Activated naive CD8-positive, alpha-beta T cell (primary cell): ENCODE measurements around the gene ADAM23.

Experiments used
- H3K27ac Mint-ChIP-seq: one replicate; pipeline ENCODE4 v1.8.0; 2021; ENCODE audit warnings: mixed read lengths
- H3K27me3 Mint-ChIP-seq: one replicate; pipeline ENCODE4 v1.8.0; 2021; ENCODE audit warnings: mixed read lengths
- H3K36me3 Mint-ChIP-seq: one replicate; pipeline ENCODE4 v1.8.0; 2021; ENCODE audit warnings: mixed read lengths
- H3K4me1 Mint-ChIP-seq: one replicate; pipeline ENCODE4 v1.8.0; 2021; ENCODE audit warnings: low read depth, mixed read lengths
- H3K4me3 Mint-ChIP-seq: one replicate; pipeline ENCODE4 v1.8.0; 2021; ENCODE audit warnings: mild to moderate bottlenecking, mixed read lengths
- H3K9me3 Mint-ChIP-seq: one replicate; pipeline ENCODE4 v1.8.0; 2021; ENCODE audit warnings: low read depth, mixed read lengths

The ADAM23 gene

DNA sequence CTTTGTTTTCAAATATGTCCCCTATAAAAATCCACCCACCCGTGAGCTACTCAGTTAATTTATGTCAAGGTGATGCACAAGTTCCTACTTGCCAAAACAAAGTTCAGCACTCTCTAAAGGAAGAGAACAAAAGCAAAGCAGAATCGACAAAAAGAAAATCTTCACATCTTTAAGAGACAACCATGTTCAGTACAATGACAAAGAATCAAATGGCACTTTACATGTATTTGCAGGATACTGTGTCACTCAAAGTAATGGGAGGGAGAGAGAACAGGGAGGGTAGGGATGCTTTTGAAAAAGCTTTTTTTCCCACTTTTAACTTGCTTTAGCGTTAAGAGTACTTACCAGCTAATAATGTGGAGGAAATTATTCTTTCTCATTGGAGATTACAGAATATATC, 159.9 kb downstream of the ADAM23 start:
- Mint-ChIP-seq H3K36me3 (no peaks in the 10 kb centered on the region), H3K4me1 (no peaks in the 10 kb centered on the region), H3K27ac (no peak overlapping the region), H3K27me3 (peaks cover 8% of the 10 kb centered on the region), H3K9me3 (no peaks in the 10 kb centered on the region), H3K4me3 (no peak overlapping the region)

DNA sequence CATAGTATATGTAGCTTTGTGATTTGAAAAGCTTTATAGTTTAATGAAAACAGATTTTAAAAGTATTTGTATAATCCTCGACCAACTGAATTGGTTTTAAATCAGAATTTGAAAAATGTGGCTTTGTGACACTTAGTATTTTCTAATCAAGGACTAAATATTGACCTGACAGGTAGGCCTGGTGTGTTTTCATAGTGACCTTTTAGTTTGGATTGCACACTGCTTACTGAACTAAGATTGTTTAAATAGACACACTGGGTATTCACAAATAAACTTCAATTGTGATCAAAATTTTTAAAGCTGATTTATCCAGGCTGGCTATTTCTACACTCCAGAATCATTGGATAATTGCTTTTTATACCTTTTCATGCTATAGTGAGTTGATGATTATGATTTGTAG, 167.1 kb downstream of the ADAM23 start:
- H3K9me3 Mint-ChIP-seq, result no peaks in the 10 kb centered on the region
- H3K36me3 Mint-ChIP-seq, result no peaks in the 10 kb centered on the region
- H3K4me3 Mint-ChIP-seq, result no peak overlapping the region
- H3K27ac Mint-ChIP-seq, result no peak overlapping the region
- H3K4me1 Mint-ChIP-seq, result no peaks in the 10 kb centered on the region
- peaks cover 2% of the 10 kb centered on the region for H3K27me3 Mint-ChIP-seq

DNA sequence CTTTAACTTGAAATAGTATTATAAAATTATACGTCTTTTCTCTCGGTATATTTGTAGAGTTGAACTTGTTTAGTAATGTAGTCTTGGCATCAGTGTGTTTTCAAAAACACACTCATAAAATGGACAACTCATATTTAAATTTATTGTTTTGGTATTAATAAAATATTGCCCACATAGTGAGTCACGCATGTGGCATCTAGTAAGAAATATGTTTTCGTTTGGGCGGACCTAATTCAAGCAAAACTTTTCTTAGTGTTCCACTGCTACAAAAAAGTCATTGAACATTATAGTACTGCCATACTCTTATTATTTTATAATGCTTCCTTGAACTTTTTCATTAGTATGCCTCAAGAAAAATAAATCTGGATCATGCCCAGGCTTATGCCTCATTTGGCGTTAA, 167.9 kb downstream of the ADAM23 start:
- Mint-ChIP-seq H3K27ac (no peak overlapping the region), H3K9me3 (no peaks in the 10 kb centered on the region), H3K27me3 (no peaks in the 10 kb centered on the region), H3K36me3 (no peaks in the 10 kb centered on the region), H3K4me1 (no peaks in the 10 kb centered on the region), H3K4me3 (no peak overlapping the region)

DNA sequence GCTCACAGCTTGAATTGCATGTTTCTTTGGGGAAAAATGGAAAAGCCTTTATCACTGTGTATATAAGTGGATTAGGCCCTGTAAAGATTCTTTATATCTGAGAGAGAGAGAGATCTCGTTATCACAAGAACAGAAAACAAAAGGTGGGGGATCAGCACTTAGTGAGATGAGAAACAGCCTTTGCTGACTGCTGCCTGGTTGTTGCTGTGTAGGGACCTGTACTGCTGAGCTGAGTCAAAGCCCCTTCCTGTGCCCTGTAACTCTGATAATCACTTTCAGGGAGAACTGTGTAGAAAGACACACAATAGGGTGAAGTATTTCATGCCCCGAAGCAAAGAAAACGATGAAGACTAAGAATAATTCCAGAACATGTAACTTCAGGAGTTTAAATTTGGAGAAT, 168.4 kb downstream of the ADAM23 start:
- H3K27me3 Mint-ChIP-seq, result no peaks in the 10 kb centered on the region
- no peaks in the 10 kb centered on the region for H3K4me1 Mint-ChIP-seq
- no peaks in the 10 kb centered on the region for H3K36me3 Mint-ChIP-seq
- no peaks in the 10 kb centered on the region for H3K9me3 Mint-ChIP-seq
- H3K27ac Mint-ChIP-seq, result no peak overlapping the region
- H3K4me3 Mint-ChIP-seq, result no peak overlapping the region

DNA sequence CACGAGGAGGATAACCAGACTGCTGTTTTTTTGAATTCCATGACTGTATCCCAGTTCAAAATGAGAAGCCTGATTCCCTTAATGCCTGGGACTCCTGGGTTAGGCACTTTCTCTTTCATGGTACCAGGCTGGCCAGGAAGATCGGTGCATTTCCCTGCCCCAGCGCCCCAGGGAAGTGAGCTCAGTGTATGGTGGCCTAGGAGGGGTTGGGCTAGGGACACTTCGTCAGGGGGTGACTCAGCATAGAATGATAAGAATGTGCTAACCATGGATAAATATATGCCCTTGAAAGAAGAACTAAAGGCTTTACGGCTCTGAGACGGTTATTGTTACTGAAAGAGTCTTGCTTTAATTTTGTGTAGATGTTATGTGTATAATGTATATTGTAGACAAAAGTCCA, 171.5 kb downstream of the ADAM23 start:
- Mint-ChIP-seq H3K4me1 (no peaks in the 10 kb centered on the region), H3K4me3 (no peak overlapping the region), H3K27me3 (peaks cover 2% of the 10 kb centered on the region), H3K27ac (no peak overlapping the region), H3K9me3 (no peaks in the 10 kb centered on the region), H3K36me3 (no peaks in the 10 kb centered on the region)

DNA sequence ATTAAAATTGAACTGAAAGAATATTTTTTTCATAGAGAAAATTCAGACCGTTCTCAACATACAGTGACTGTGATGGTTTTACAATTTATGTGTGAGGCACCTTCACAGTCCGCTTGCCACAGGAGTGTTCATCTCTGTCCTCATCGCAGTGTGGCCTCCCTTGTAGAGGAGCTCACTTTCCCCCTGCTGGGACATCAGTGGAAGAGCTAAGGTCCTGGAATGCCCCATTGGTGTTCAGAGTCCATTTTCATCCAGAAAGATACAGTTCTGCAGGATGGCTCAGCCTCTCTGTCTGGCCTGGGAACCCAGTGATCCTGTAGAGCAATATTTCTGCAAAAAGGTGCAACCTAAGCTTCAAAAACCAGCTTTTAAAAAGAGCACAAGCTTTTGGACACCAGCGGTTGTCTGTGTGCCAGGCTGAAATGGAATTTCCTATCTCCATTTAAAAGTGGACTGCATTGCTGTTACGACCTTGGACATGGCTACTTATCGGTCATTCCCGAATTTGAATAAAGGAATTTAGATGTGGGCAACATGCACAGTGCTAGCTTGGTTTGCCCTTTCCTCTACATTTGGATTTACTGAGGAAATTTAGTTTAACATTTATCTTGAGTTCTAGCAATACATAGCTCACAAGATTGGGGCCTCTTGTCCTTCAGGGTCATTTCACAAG, 172.2 kb downstream of the ADAM23 start:
- H3K27me3 Mint-ChIP-seq, result peaks cover 2% of the 10 kb centered on the region
- H3K36me3 Mint-ChIP-seq, result no peaks in the 10 kb centered on the region
- H3K9me3 Mint-ChIP-seq, result no peaks in the 10 kb centered on the region
- no peaks in the 10 kb centered on the region for H3K4me1 Mint-ChIP-seq
- no peak overlapping the region for H3K4me3 Mint-ChIP-seq
- no peak overlapping the region for H3K27ac Mint-ChIP-seq

DNA sequence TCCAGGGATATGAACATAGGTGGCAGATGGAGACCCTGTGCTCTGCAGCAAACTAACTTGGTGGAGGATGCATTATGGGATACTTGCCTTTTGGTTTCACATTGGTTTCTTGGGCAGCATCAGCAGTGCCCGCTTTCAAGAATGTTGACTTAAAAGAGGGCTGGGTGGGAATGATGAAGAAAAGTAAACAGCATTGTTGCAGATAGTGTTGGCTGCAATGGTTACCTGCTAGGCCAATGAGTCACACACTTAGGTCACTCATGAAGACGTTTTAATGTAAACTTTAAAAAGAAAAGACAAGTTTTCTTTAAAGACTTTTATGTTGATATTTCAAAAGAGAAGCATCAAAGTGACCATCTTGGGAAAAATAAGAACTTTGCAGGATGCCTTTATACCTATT, 172.8 kb downstream of the ADAM23 start:
- Mint-ChIP-seq H3K27me3 (peaks cover 2% of the 10 kb centered on the region), H3K9me3 (no peaks in the 10 kb centered on the region), H3K4me3 (no peak overlapping the region), H3K27ac (no peak overlapping the region), H3K4me1 (no peaks in the 10 kb centered on the region), H3K36me3 (no peaks in the 10 kb centered on the region)

DNA sequence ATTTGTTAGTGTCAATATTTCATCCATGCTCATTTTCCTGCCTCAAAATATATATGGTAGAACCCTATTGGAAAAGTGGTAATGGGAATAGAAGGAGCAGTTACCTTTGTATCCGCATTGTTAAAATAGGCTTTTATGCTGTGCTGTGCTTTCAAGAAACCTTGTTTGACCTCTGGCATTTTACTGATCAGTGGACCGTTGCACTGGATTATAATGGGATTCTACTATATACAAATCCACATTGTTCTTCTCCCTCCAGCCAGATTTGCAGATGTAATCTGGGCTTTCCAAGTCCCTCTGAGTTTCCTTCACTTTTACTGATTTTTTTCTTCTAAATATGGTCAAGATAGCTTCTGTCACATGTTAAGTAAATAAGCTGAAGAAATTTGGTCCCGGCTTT, 175.7 kb downstream of the ADAM23 start:
- Mint-ChIP-seq H3K4me3 (no peak overlapping the region), H3K27ac (no peak overlapping the region), H3K36me3 (no peaks in the 10 kb centered on the region), H3K27me3 (peaks cover 2% of the 10 kb centered on the region), H3K4me1 (no peaks in the 10 kb centered on the region), H3K9me3 (no peaks in the 10 kb centered on the region)

DNA sequence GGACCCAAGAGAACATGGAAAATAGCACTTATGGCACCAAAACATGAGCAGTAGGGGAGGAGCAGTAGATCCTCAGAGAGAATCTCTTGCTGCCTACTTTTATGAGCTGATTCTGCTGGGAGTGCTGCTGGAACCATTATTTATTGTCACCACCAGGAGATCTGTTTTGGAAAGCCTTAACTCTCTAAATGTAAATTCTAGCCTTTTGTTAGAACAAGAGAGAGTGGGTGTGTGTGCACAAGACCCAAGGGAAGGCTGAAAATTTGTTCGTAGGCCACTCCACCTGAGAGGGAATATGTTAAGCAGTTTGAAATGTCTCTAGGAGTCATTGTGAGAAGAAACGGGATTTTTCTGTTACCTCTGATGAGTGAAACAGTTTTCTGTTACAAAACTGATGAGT, 182.8 kb downstream of the ADAM23 start:
- Mint-ChIP-seq H3K4me1 (no peaks in the 10 kb centered on the region), H3K36me3 (no peaks in the 10 kb centered on the region), H3K27ac (no peak overlapping the region), H3K27me3 (peaks cover 14% of the 10 kb centered on the region), H3K9me3 (no peaks in the 10 kb centered on the region), H3K4me3 (no peak overlapping the region)

DNA sequence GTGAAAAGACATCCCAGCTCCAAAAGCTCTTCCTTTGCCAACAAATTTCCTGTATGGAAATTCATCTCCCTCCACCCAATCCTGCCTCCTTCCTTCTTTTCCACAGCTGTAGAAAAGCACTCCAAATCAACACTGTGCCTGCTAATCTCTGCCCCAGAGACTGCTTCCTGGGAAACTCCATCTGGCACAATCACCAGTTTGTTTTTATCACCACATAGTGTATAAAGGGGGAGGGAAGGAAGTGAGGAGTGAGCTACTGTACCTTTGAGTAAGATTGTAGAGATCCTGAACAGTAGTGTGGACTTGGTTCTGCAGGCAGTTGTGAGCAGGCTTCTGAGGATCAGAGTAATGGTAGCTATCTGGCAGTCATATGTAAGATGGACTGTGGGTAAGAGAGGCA, 184.3 kb downstream of the ADAM23 start:
- H3K27me3 Mint-ChIP-seq, result peaks cover 14% of the 10 kb centered on the region
- no peaks in the 10 kb centered on the region for H3K36me3 Mint-ChIP-seq
- no peaks in the 10 kb centered on the region for H3K4me1 Mint-ChIP-seq
- no peaks in the 10 kb centered on the region for H3K9me3 Mint-ChIP-seq
- H3K27ac Mint-ChIP-seq, result no peak overlapping the region
- H3K4me3 Mint-ChIP-seq, result no peak overlapping the region

DNA sequence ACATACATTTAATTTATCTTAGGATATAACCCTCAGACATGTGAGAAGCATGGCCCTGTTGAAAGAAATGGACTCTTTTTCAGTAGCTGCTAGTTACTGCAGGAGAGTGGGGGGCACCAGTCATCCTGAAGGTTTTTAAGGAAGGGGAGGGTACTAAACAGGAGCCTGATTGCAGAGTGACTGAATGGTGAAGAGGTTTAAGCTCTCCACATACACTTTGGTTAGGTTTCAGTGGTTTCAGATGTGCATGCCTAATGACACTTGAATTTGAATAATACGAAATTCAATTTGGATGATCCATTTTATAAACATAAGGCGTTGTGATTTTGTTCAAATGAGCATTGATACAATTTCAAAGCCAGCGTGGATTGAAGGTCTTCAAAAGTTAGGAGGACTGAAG, 188.0 kb downstream of the ADAM23 start:
- Mint-ChIP-seq H3K27ac (no peak overlapping the region), H3K4me3 (no peak overlapping the region), H3K4me1 (no peaks in the 10 kb centered on the region), H3K27me3 (peaks cover 7% of the 10 kb centered on the region), H3K9me3 (no peaks in the 10 kb centered on the region), H3K36me3 (no peaks in the 10 kb centered on the region)

DNA sequence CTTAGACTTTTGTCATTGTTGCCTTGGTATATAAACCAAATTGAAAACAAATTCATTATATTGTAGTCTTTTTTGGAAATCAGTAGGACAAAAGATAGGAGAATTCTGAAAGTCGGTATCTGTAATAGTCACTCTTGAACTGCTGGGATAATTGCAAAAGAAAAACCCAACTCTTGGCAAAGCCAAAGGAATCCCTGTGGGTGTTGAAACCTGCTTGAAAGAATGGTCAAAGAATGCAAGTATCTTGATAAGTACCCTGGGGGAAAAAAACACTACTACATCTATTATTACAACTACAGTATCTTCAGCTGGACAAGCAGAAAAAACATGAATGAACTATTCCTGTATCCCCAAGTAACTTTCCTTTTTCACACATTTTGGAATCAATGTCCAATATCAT, 191.7 kb downstream of the ADAM23 start:
- no peak overlapping the region for H3K27ac Mint-ChIP-seq
- no peaks in the 10 kb centered on the region for H3K36me3 Mint-ChIP-seq
- H3K9me3 Mint-ChIP-seq, result no peaks in the 10 kb centered on the region
- H3K4me3 Mint-ChIP-seq, result no peak overlapping the region
- no peaks in the 10 kb centered on the region for H3K4me1 Mint-ChIP-seq
- H3K27me3 Mint-ChIP-seq, result peaks cover 2% of the 10 kb centered on the region

DNA sequence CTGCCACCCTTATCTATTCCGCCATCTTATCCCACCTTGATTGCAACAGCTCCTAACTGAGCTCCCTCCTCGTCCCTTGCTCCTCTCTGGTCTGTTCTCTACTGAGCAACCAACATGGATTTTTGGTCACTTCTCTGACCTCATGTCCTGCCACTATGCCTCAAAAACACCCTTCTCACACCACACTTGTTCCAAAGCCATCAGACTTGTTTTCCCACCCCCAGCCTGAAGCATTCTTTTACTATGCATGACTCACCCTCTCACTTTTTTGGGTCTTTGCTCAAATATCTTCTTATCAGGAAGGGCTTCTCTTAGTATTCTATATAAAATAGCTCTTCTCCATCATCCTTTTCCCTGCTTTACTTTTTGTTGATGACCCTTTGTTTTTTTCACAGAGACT, 196.3 kb downstream of the ADAM23 start:
- Mint-ChIP-seq H3K4me1 (no peaks in the 10 kb centered on the region), H3K4me3 (no peak overlapping the region), H3K36me3 (no peaks in the 10 kb centered on the region), H3K27me3 (peaks cover 13% of the 10 kb centered on the region), H3K9me3 (no peaks in the 10 kb centered on the region), H3K27ac (no peak overlapping the region)

DNA sequence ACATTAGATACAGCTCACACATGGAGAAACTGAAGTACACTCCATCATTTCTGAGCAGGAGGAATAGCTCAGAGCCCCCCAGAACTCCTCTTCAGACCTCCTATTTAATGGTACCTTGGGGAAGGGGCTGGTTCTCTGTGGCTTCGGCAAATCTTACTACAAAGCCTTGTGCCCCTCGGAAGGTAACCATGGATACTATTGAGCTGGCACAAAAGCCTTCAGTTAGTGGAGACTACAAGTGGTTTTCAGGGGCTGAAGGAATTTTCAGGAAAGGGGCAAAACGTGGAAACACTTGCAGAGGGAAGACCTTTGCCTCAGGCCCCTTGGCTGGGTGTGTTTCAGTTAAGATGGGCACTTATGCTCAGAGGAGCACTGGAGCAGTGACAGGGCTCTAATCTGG, 197.9 kb downstream of the ADAM23 start:
- Mint-ChIP-seq H3K36me3 (no peaks in the 10 kb centered on the region), H3K4me1 (no peaks in the 10 kb centered on the region), H3K9me3 (no peaks in the 10 kb centered on the region), H3K27me3 (peaks cover 17% of the 10 kb centered on the region), H3K27ac (no peak overlapping the region), H3K4me3 (no peak overlapping the region)

DNA sequence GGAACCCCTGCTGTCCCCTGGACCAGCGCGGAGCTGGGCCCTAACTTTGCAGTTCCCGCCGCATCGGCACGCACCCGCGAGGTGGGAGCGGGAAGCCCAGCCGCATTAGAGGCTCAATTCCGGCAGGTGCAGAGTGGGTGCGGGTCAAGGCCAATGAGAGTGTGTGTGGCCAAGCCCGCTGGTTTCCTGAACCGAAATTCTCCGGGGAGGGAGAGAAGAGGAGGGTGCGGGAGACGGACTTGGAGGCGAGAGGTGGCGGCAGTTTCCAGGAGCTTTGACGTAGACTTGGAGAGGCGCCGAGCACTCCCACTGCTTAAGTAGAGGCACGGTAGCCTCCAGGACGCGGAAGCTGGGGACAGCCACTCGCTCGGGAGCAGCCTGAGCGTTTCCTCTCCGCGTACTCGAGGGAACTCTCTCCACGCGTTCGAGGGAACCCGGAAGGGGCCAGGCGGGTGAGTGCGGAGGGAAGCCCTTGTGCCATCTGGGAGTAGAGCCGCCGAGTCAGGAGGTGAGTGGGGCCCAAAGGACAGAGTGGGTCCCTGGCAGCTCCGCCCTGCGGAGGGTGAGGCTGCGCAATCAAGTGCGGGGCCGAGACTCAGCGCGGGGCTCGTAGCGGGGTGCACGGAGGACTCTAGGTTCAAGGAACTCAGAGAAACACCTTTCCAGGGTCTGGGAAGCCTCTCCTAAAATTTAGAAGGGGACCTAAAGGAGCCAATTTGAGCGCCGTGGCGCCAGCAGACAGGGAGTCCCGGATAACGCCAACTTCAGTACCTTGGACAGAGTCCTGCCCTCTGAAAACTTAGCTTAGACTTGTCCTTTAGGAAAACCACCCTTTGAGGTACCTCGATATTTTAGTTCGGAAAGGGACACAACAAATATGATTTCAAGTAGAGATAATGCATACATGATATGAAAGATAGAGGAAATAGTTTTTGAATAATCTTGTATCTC, 199.0 kb downstream of the ADAM23 start, which contains the start of gene FAM237A:
Gene FAM237A (plus strand): TSS at position 413 of the 951 bp plus-strand sequence. CDS start 1,750 bp downstream, outside the sequence.
- Mint-ChIP-seq H3K4me1 (no peaks in the 10 kb centered on the region), H3K27ac (no peak within 1 kb of the TSS), H3K36me3 (no peaks in the 10 kb centered on the region), H3K27me3 (peaks cover 20% of the 10 kb centered on the region), H3K4me3 (no peak within 1 kb of the TSS), H3K9me3 (no peaks in the 10 kb centered on the region)
